HG03066 (cell line): Measurements from ENCODE around the gene CCDC80.

ENCODE experiments used
- ATAC-seq: cut with Tn5 transposase; IDR thresholded peaks from one replicate; pipeline ENCODE4 v1.9.1; 2021; ENCODE audit warnings: low read depth; ENCODE audit not compliant: unreplicated experiment

CCDC80 gene

GRCh38 chr3:112550859-112551258, 90.1 kb downstream of the CCDC80 start:
- no peak for ATAC-seq
